ENCODE data around the gene SHISA8. TPM values are rescaled to one million over a fixed set of nuclear protein-coding genes. Genes with fewer than 3 reads are reported as not detected.

SHISA8 gene
- total RNA-seq, 1 donor = not detected

DNA sequence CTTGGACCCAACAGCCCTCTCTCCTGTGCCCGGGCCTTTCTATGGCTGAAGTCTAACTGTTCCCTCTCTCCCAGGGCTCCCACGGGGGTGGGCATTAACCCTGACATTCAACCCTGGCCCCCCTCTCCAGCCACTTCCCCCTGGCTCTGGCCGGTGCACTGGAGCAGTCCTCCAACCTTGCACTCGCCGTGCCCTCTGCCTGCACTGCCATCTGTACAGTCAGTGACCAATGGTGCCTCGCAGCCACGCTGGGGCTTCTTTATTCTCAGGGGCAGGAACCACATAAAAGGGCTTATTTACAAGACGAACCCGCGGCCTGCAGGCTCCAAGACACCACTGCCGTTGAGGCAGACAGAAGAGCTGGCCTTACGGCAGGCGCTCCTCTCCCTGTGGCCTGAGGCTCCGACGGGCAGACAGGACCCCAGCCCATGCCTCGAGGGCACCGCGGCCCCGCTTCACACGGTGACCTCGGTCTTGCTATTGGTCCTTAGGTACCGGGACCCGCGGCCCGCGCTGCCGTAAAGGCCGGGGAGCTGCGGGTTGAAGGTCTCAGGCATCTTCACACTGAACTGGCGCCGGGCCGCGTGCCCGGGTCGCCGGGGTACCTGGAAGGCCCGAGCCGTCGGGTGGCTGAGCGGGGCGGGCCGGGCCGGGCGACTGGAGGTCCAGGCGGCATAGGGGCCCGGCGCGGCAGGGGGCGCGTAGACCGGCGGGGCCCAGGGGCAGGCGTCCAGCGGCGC lies 5.4 kb downstream of the SHISA8 start:
- no peak for TF ChIP-seq CTCF (IDR thresholded peaks at IDR 0.05; ENCODE audit: insufficient read depth, low read depth, low read length)
- DNase-seq (ENCODE audit: low read depth) = no peak
- H3K4me3 ChIP-seq (ENCODE audit: low read depth, low read length) = no peak overlapping the region

GRCh38 chr22:41908411-41909309 lies 6.2 kb downstream of the SHISA8 start:
- no peak overlapping the region for H3K4me3 ChIP-seq (ENCODE audit: low read depth, low read length)
- TF ChIP-seq CTCF (IDR thresholded peaks at IDR 0.05; ENCODE audit: insufficient read depth, low read depth, low read length) = no peak
- no peak for DNase-seq (ENCODE audit: low read depth)

DNA sequence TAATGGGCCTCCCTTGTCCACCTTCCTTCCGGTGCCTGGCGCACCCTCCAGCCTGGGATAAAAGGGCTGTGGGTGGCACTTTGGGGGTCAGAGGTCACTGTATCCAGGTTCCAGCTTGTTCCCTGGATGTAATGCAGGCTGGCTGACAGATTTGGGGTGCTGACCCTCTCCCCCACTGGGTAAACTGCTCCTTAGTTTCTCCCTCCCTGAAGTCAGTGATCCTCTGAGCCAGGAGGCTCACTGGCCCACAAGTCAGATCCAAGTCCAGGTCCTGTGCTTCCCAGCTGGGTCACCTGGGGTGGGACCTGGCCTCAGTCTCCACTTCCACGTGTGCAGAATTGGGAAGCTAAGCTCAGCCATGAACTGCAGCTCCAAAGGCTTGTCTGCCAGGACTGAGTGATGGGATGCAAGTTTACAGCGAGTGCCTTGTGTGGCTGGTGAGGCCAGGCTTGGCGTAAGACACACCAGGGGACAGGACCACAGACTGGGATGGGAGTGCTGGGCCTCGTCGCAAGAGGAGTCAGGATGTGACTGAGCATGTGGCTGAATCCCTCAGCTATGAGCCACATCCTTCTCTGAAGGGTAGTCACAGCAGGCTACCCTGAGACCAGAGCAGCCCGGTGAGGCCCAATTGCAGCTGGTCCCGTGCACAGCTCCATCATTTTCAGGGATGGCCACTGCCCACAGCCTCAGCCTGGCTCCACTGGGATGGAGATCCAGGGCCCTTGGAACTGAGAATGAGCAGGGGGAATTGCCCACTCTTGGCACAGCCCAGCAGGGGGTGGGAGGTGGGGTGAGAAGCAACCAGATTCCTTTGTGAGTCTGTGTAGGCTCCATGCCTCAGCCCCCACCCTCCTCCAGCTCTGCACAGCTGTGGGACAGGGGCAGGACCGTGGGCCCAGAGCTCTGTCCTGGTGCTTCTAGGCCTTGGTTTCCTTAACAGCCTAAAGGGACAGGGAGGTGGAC lies 7.2 kb downstream of the SHISA8 start:
- no peak for TF ChIP-seq CTCF (IDR thresholded peaks at IDR 0.05; ENCODE audit: insufficient read depth, low read depth, low read length)
- H3K4me3 ChIP-seq (ENCODE audit: low read depth, low read length) = no peak overlapping the region
- DNase-seq (ENCODE audit: low read depth) = no peak

GRCh38 chr22:41906822-41907221 lies 8.1 kb downstream of the SHISA8 start:
- no peak overlapping the region for H3K4me3 ChIP-seq (ENCODE audit: low read depth, low read length)
- TF ChIP-seq CTCF (IDR thresholded peaks at IDR 0.05; ENCODE audit: insufficient read depth, low read depth, low read length) = no peak
- DNase-seq (ENCODE audit: low read depth) = no peak

- DNase-seq (ENCODE audit: low read depth) = no peak
- no peak for TF ChIP-seq CTCF (IDR thresholded peaks at IDR 0.05; ENCODE audit: insufficient read depth, low read depth, low read length)
- no peak overlapping the region for H3K4me3 ChIP-seq (ENCODE audit: low read depth, low read length)
These were observed 9.3 kb downstream of the SHISA8 start for GRCh38 chr22:41905411-41906202.
